Activated B cell treated with CpG ODN at 0.5 μM for 24 hours (primary cell): ENCODE measurements around the gene MBTPS1. TPM values are rescaled to one million over a fixed set of nuclear protein-coding genes. Genes with fewer than 3 reads are reported as not detected.

Experiments used
- ATAC-seq: fragments of 200-7000 bp; cut with Tn5 transposase; one replicate; pipeline ENCODE4 v1.10.0; 2021; ENCODE audit warnings: low read depth, mild to moderate bottlenecking, moderate library complexity
- CTCF ChIA-PET: fragments of 350-600 bp; sonication (Branson Sonifier 250); formaldehyde crosslinking; loops from one replicate; lab custom pipeline; 2021; ENCODE audit warnings: antibody characterized with exemption; lab: Charles Lee
- POLR2A ChIA-PET: fragments of 350-600 bp; sonication (Branson Sonifier 250); formaldehyde crosslinking; loops from one replicate; lab custom pipeline; 2021; ENCODE audit warnings: antibody characterized with exemption; lab: Charles Lee
- DNase-seq: peaks from one replicate; pipeline ENCODE4 v3.0.0; 2022
- H3K27ac Mint-ChIP-seq: one replicate; pipeline ENCODE4 v1.8.0; 2020; ENCODE audit warnings: mixed read lengths
- H3K27me3 Mint-ChIP-seq: one replicate; pipeline ENCODE4 v1.8.0; 2021; ENCODE audit warnings: mixed read lengths
- H3K36me3 Mint-ChIP-seq: one replicate; pipeline ENCODE4 v1.8.0; 2021; ENCODE audit warnings: low read depth, mixed read lengths
- H3K4me1 Mint-ChIP-seq: one replicate; pipeline ENCODE4 v1.8.0; 2021; ENCODE audit warnings: mixed read lengths
- H3K4me3 Mint-ChIP-seq: one replicate; pipeline ENCODE4 v1.8.0; 2020; ENCODE audit warnings: mild to moderate bottlenecking, mixed read lengths
- H3K9me3 Mint-ChIP-seq: one replicate; pipeline ENCODE4 v1.8.0; 2020; ENCODE audit warnings: mixed read lengths
- intact Hi-C: fragments of 100-400 bp; cut with micrococcal nuclease; formaldehyde crosslinking; loops from one replicate; pipeline ENCODE4 v1.15.1; 2024
- total RNA-seq: library from RNA; stranded (reverse); gene quantifications from 2 replicates; pipeline ENCODE4 v1.2.3, GENCODE V29; 2022
- TF ChIP-seq, protein P1 (sequence below): fragments of 200-600 bp; IDR thresholded peaks from one replicate; pipeline ENCODE4 v1.8.0; 2022; ENCODE audit warnings: antibody characterized with exemption, mild to moderate bottlenecking

The MBTPS1 gene
- total RNA-seq, 1 donor from 2014 or later: 79.2 TPM

- CTCF ChIA-PET: no interaction called here
These were observed 7.0 kb downstream of the MBTPS1 start for GRCh38 chr16:84109598-84110335.

DNA sequence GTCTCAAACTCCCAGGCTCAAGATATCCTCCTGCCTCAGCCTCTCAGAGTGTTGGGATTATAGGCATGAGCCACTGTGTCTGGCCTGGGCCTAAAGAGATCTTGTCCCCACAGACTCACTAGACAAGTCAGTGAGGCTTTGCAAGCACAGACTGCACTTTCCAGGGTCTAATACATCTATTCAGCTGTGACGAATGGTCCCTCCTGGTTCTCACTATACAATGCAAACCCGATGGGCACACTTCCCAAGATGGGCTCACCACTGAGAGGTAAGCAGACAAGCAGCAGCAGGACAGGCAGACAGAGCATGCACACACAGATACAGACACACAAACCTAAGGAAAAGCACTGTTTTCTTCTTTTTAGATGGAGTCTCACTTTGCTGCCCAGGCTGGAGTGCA lies 8.8 kb downstream of the MBTPS1 start:
- CTCF ChIA-PET: no interaction called here
- POLR2A ChIA-PET: interaction anchor here (1.4 kb wide), 1 partner anchor 9 kb away, joined by 4 read pairs; the partner anchor contains the start of gene MBTPS1
- peaks cover 34% of the 10 kb centered on the region for H3K4me1 Mint-ChIP-seq
- peaks cover 44% of the 10 kb centered on the region for H3K36me3 Mint-ChIP-seq
- H3K27me3 Mint-ChIP-seq: no peaks in the 10 kb centered on the region
- ATAC-seq: no peak
- TF ChIP-seq, protein P1, sequence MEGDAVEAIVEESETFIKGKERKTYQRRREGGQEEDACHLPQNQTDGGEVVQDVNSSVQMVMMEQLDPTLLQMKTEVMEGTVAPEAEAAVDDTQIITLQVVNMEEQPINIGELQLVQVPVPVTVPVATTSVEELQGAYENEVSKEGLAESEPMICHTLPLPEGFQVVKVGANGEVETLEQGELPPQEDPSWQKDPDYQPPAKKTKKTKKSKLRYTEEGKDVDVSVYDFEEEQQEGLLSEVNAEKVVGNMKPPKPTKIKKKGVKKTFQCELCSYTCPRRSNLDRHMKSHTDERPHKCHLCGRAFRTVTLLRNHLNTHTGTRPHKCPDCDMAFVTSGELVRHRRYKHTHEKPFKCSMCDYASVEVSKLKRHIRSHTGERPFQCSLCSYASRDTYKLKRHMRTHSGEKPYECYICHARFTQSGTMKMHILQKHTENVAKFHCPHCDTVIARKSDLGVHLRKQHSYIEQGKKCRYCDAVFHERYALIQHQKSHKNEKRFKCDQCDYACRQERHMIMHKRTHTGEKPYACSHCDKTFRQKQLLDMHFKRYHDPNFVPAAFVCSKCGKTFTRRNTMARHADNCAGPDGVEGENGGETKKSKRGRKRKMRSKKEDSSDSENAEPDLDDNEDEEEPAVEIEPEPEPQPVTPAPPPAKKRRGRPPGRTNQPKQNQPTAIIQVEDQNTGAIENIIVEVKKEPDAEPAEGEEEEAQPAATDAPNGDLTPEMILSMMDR: no peak
- intact Hi-C loops: no loop called here
- no peak overlapping the region for H3K4me3 Mint-ChIP-seq
- DNase-seq: no peak
- no peaks in the 10 kb centered on the region for H3K9me3 Mint-ChIP-seq
- no peak overlapping the region for H3K27ac Mint-ChIP-seq

More at GRCh38 chr16:84109598-84110335, 7.0 kb downstream of the MBTPS1 start:
- ATAC-seq (no peak), DNase-seq (no peak)
- no peak overlapping the region for H3K4me3 Mint-ChIP-seq
- H3K4me1 Mint-ChIP-seq: peaks cover 36% of the 10 kb centered on the region
- H3K36me3 Mint-ChIP-seq: peaks cover 44% of the 10 kb centered on the region
- TF ChIP-seq, protein P1: no peak
- POLR2A ChIA-PET: no interaction called here
- intact Hi-C loops: no loop called here
- H3K9me3 Mint-ChIP-seq: no peaks in the 10 kb centered on the region
- H3K27ac Mint-ChIP-seq: no peak overlapping the region
- H3K27me3 Mint-ChIP-seq: no peaks in the 10 kb centered on the region

GRCh38 chr16:84105948-84106740 lies 10.6 kb downstream of the MBTPS1 start:
- Mint-ChIP-seq H3K9me3 (no peaks in the 10 kb centered on the region), H3K27ac (no peak overlapping the region), H3K36me3 (peaks cover 53% of the 10 kb centered on the region), H3K4me3 (no peak overlapping the region), H3K27me3 (no peaks in the 10 kb centered on the region), H3K4me1 (peaks cover 35% of the 10 kb centered on the region)
- POLR2A ChIA-PET: interaction anchor here (1.6 kb wide), 1 partner anchor 11 kb away, joined by 8 read pairs; the partner anchor contains the start of gene MBTPS1
- DNase-seq (no peak), ATAC-seq (no peak)
- TF ChIP-seq, protein P1: no peak
- intact Hi-C loops: no loop called here
- CTCF ChIA-PET: interaction anchor here (0.8 to 1.0 kb wide), 2 partner anchors 22 to 81 kb away, joined by 3 read pairs; partner anchors contain the start of gene TAF1C

DNA sequence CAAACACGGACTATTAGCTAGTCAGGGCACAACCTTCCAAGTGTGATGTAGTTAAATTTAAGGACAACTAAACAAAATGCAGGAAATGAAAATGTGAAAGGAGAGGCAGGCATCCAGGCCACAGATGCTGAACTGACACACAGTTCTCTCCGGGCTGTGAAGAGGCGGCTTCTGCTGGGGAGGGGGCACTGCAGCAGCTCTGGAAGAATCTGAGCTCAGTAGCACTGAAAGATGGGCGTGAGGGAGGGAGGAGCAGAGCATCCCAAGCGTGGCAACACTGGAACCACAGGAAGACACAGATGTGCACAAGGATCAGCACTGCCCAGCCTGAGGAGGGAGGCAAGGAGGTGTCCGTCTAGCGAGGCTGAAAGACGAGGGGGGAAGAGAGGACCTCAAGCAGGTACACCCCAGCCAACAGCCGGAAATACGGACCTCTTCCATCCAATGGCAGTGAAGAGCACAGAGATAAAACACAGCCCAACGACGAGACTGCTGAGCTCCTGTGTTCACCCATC lies 11.4 kb downstream of the MBTPS1 start:
- peaks cover 51% of the 10 kb centered on the region for H3K36me3 Mint-ChIP-seq
- no peak overlapping the region for H3K4me3 Mint-ChIP-seq
- intact Hi-C loops: no loop called here
- H3K4me1 Mint-ChIP-seq: peaks cover 28% of the 10 kb centered on the region
- ATAC-seq: no peak
- CTCF ChIA-PET: interaction anchor here (0.8 kb wide), 1 partner anchor 81 kb away, joined by 3 read pairs; the partner anchor contains the start of gene TAF1C
- TF ChIP-seq, protein P1: no peak
- no peaks in the 10 kb centered on the region for H3K27me3 Mint-ChIP-seq
- no peak overlapping the region for H3K27ac Mint-ChIP-seq
- no peaks in the 10 kb centered on the region for H3K9me3 Mint-ChIP-seq
- DNase-seq: no peak
- POLR2A ChIA-PET: interaction anchor here (1.6 kb wide), 1 partner anchor 12 kb away, joined by 8 read pairs; the partner anchor contains the start of gene MBTPS1
